ENCODE results near the gene MAPRE2.

DNA sequence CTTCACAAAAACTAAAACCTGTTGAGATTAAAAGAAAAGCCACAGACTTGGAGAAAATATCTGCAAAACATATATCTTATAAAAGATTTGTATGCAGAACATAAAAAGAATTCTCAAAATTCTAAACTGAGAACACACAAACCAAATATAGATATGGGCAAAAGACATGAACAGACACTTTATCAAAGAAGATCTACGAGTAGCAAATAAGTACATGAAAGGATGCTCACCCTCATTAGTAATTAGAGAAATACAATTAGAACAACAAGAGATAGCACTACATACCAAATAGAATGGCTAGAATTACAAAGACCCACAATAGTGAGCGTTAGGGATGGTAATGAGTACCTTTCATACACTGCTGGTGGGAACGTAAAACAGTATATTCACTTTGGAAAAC, 135.7 kb downstream of the MAPRE2 start:
- TF ChIP-seq EZH2phosphoT487 (IDR thresholded peaks at IDR 0.05; ENCODE audit: low read length) = no peak
- TF ChIP-seq EZH2 (optimal IDR thresholded peaks at IDR 0.05; ENCODE audit: low read depth, low read length) = no peak
- TF ChIP-seq, protein P1, sequence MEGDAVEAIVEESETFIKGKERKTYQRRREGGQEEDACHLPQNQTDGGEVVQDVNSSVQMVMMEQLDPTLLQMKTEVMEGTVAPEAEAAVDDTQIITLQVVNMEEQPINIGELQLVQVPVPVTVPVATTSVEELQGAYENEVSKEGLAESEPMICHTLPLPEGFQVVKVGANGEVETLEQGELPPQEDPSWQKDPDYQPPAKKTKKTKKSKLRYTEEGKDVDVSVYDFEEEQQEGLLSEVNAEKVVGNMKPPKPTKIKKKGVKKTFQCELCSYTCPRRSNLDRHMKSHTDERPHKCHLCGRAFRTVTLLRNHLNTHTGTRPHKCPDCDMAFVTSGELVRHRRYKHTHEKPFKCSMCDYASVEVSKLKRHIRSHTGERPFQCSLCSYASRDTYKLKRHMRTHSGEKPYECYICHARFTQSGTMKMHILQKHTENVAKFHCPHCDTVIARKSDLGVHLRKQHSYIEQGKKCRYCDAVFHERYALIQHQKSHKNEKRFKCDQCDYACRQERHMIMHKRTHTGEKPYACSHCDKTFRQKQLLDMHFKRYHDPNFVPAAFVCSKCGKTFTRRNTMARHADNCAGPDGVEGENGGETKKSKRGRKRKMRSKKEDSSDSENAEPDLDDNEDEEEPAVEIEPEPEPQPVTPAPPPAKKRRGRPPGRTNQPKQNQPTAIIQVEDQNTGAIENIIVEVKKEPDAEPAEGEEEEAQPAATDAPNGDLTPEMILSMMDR (IDR thresholded peaks at IDR 0.05; ENCODE audit: low read length) = no peak
